Right lobe of liver (tissue), 6 donors: ENCODE measurements around the gene GRIK1. TPM values are rescaled to one million over a fixed set of nuclear protein-coding genes. Genes with fewer than 3 reads are reported as not detected.

Source experiments
- ATAC-seq, 4 donors: fragments of 200-7000 bp; cut with Tn5 transposase; one replicate each; pipeline ENCODE4 v1.9.1; 2020; ENCODE audit warnings: mild to moderate bottlenecking in 4 of 4, moderate library complexity in 4 of 4
- DNase-seq, 3 donors: peaks; one replicate each; pipeline ENCODE4 v3.0.0-alpha.2; 2020
- H3K27ac ChIP-seq, 3 donors: fragments of 200-600 bp; one replicate each; pipeline ENCODE4 v1.8.0; 2022
- H3K27me3 ChIP-seq, 2 donors: fragments of 200-600 bp; one replicate each; pipeline ENCODE4 v1.8.0; 2022
- H3K36me3 ChIP-seq, 4 donors: fragments of 200-600 bp; sonication (generic) in 1 of 4; one replicate each; pipeline versions ENCODE4 v1.5.1 to v1.8.0; 2017 to 2022; ENCODE audit warnings: control low read depth in 1 of 4
- H3K4me1 ChIP-seq, 4 donors: fragments of 200-600 bp; sonication (generic) in 1 of 4; one replicate each; pipeline versions ENCODE4 v1.5.1 to v1.8.0; 2017 to 2022; ENCODE audit warnings: control low read depth in 1 of 4
- H3K4me3 ChIP-seq, 3 donors: fragments of 200-600 bp; one replicate each; pipeline ENCODE4 v1.8.0; 2022
- H3K9me3 ChIP-seq, 4 donors: fragments of 200-600 bp; sonication (generic) in 1 of 4; one replicate each; pipeline versions ENCODE4 v1.5.1 to v1.8.0; 2017 to 2022; ENCODE audit warnings: control low read depth in 1 of 4
- POLR2A ChIP-seq: fragments of 450-650 bp; IDR thresholded peaks from one replicate; pipeline ENCODE4 v1.6.1; 2017; ENCODE audit warnings: antibody characterized with exemption, mild to moderate bottlenecking
- WGBS: methylation state at CpG from one replicate; pipeline ENCODE4 v1.1.6; 2018; ENCODE audit warnings: low coverage, low lambda C conversion rate; ENCODE audit not compliant: insufficient coverage; ENCODE audit errors: missing lambda C conversion rate; 5-methylcytosine and 5-hydroxymethylcytosine counted together
- intact Hi-C, 2 donors: fragments of 100-400 bp; cut with DNase I; formaldehyde crosslinking; loops; one replicate each; pipeline versions ENCODE4 v1.11.2 to v1.14.1; 2022
- total RNA-seq, 6 experiments: library from RNA; depleted of rRNA in 2 of 6; stranded (reverse); fragments of >200 nt in 2 of 6; fragmentation: NEBNext Ultra II Directional in 3 of 6; extraction: Animal tissue kit (Norgen Biotek cat#: 25700) in 3 of 6; gene quantifications; one replicate each; pipeline versions ENCODE4 v1.1.0 to v1.2.4, GENCODE V29; 2016 to 2023
- TF ChIP-seq, protein P1 (sequence below), 4 donors: fragments of 200-600 bp in 3 of 4; fragments of 450-650 bp in 1 of 4; IDR thresholded peaks; one replicate each; pipeline versions ENCODE4 v1.5.1 to v1.8.0; 2016 to 2022; ENCODE audit warnings: antibody characterized with exemption in 4 of 4, mild to moderate bottlenecking in 2 of 4
- donor health status: DM: no; HTN: yes; CAD: no.
- donor health status: DM: no; HTN: no; CAD: no.
- donor health status: DM: no; HTN: no; CAD: no.
- donor health status: DM: no; HTN: yes; CAD: no.
- donor health status: DM: no; HTN: yes; CAD: no.

Gene GRIK1
- total RNA-seq, 6 experiments from 2014 or later = not detected

DNA sequence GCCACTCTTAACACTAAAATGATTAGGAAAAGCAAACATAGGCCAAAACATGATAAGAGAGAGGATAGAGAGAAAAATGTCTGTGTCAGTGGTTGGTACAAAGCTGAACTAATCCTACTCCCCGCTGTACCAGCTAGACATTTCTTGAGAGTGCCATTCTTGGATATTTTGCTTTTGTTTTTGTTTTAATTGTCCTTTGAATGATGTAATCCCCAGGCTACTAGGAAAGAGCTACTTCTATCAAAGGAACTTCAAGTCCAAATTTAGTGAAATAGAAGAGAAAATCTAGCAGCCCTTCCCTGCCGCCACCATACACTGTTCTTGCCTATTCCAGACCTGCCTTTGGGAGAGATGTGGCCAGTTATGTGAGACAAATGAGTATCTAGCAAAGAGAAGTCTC lies 269.6 kb downstream of the GRIK1 start:
- H3K36me3 ChIP-seq = no peaks in the 10 kb centered on the region
- DNase-seq (no peak), ATAC-seq (no peak)
- no peak overlapping the region for H3K27ac ChIP-seq
- H3K4me1 ChIP-seq = no peaks in the 10 kb centered on the region
- H3K9me3 ChIP-seq = no peaks in the 10 kb centered on the region
- intact Hi-C loops = no loop called here
- H3K27me3 ChIP-seq = no peaks in the 10 kb centered on the region
- no peak overlapping the region for H3K4me3 ChIP-seq
- WGBS = 85% methylated on average over 2 of the region's 2 CpGs
- TF ChIP-seq, protein P1, sequence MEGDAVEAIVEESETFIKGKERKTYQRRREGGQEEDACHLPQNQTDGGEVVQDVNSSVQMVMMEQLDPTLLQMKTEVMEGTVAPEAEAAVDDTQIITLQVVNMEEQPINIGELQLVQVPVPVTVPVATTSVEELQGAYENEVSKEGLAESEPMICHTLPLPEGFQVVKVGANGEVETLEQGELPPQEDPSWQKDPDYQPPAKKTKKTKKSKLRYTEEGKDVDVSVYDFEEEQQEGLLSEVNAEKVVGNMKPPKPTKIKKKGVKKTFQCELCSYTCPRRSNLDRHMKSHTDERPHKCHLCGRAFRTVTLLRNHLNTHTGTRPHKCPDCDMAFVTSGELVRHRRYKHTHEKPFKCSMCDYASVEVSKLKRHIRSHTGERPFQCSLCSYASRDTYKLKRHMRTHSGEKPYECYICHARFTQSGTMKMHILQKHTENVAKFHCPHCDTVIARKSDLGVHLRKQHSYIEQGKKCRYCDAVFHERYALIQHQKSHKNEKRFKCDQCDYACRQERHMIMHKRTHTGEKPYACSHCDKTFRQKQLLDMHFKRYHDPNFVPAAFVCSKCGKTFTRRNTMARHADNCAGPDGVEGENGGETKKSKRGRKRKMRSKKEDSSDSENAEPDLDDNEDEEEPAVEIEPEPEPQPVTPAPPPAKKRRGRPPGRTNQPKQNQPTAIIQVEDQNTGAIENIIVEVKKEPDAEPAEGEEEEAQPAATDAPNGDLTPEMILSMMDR (IDR thresholded peaks at IDR 0.05) = no peak
- no peak for TF ChIP-seq POLR2A

DNA sequence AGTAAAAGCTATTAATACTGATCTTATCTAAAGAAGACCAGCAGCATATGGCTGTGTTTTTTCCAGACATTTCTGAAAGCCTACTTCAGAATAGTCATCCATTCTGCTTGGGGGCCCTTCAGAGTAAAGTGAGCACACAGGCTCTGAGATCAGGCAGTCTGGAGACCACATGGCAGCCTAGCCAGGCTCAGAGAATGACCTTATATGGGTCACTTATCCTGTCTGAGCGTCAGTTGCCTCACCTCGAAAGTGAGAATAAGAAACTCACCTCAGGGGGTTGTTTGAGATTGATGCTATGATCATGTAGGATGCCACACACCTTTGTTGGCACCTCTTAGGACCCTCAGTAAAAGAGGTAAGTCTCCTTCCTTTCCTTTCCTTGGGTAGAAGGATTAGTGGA lies 270.4 kb downstream of the GRIK1 start:
- DNase-seq = no peak
- no peak for ATAC-seq
- Histone ChIP-seq H3K27me3 (no peaks in the 10 kb centered on the region), H3K9me3 (no peaks in the 10 kb centered on the region), H3K4me1 (no peaks in the 10 kb centered on the region), H3K4me3 (no peak overlapping the region), H3K36me3 (no peaks in the 10 kb centered on the region), H3K27ac (no peak overlapping the region)
- intact Hi-C loops = no loop called here
- no peak for TF ChIP-seq POLR2A
- TF ChIP-seq, protein P1 (IDR thresholded peaks at IDR 0.05) = no peak
- WGBS = 80% methylated on average over 1 of the region's 2 CpGs

DNA sequence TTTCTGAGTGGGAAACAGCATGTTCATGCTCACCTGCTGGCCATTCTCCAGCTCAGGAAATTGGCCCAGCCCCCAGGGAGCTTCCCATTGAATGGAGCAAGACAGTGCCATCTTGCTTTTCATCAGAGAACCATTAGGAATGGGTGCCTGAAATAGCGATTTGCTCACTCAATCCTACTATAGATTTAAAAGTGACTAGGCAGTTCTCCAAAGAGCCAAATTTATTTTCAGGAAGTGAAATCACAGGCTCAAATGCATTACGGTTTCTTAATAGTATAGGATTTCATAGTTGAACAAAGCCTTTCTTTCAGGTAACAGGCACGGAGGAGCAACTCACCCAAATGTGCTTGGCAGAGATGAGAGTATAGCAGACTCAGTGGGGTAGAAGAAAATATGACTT lies 272.1 kb downstream of the GRIK1 start:
- intact Hi-C loops = no loop called here
- H3K27me3 ChIP-seq = no peaks in the 10 kb centered on the region
- 55% methylated on average over 3 of the region's 3 CpGs for WGBS
- ATAC-seq (no peak), DNase-seq (no peak)
- no peaks in the 10 kb centered on the region for H3K4me1 ChIP-seq
- no peak overlapping the region for H3K4me3 ChIP-seq
- no peaks in the 10 kb centered on the region for H3K36me3 ChIP-seq
- H3K9me3 ChIP-seq = no peaks in the 10 kb centered on the region
- H3K27ac ChIP-seq = no peak overlapping the region
- no peak for TF ChIP-seq POLR2A
- TF ChIP-seq, protein P1 (IDR thresholded peaks at IDR 0.05) = no peak

DNA sequence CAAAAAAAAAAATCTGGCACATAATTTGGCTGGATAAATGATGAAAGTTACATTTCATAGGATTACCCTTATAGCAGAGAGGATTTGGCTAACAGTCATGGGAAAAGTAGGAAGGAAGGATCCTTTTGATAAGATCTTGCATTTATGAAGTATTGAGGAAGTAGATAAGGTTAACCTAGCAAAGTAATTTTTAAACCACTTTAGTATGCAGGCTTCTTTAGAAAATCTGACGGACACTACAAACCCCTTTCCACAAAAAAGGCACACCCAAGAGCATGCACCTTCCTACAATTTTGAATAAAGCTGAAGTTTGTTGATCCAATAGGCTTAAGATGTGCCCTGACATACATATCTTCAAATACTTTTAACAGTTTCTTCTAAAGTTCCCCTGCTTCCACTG lies 275.2 kb downstream of the GRIK1 start:
- no peak overlapping the region for H3K27ac ChIP-seq
- no peaks in the 10 kb centered on the region for H3K4me1 ChIP-seq
- no peaks in the 10 kb centered on the region for H3K36me3 ChIP-seq
- intact Hi-C loops = no loop called here
- TF ChIP-seq POLR2A = no peak
- TF ChIP-seq, protein P1 (IDR thresholded peaks at IDR 0.05) = no peak
- 42% methylated on average over 1 of the region's 1 CpG for WGBS
- no peaks in the 10 kb centered on the region for H3K27me3 ChIP-seq
- no peaks in the 10 kb centered on the region for H3K9me3 ChIP-seq
- ATAC-seq (no peak), DNase-seq (no peak)
- H3K4me3 ChIP-seq = no peak overlapping the region
